Stimulated activated CD8-positive, alpha-beta memory T cell treated with anti-CD3 and anti-CD28 coated beads, Interleukin-15, amount 100 ng/mL, for 24 hours (primary cell): ENCODE results near the gene GNS.
"Not testable (repeated sequence)": the region's sequence is repeated elsewhere in the genome, so short reads cannot be mapped to it uniquely, and the experiment has no call there.

Source experiments
- DNase-seq: peaks from one replicate; pipeline ENCODE4 v3.0.0-alpha.2; 2020; ENCODE audit warnings: low read depth

The GNS gene

GRCh38 chr12:64695550-64695949, 63.7 kb downstream of the GNS start:
- no peak for DNase-seq

GRCh38 chr12:64694130-64695040, 64.8 kb downstream of the GNS start:
- DNase-seq, result no peak

- DNase-seq, result no peak
Measured at GRCh38 chr12:64691795-64692583, 67.2 kb downstream of the GNS start.

GRCh38 chr12:64691227-64691794, 67.9 kb downstream of the GNS start:
- no peak for DNase-seq

- not testable (repeated sequence) for DNase-seq
Measured at GRCh38 chr12:64690236-64690635, 69.0 kb downstream of the GNS start.

- no peak for DNase-seq
Measured at GRCh38 chr12:64688715-64689114, 70.5 kb downstream of the GNS start.

- DNase-seq, result no peak
Measured at GRCh38 chr12:64688219-64688618, 71.0 kb downstream of the GNS start.

GRCh38 chr12:64687816-64688215, 71.4 kb downstream of the GNS start:
- DNase-seq, result no peak

- no peak for DNase-seq
Measured at GRCh38 chr12:64685605-64686004, 73.6 kb downstream of the GNS start.

GRCh38 chr12:64685050-64685449, 74.2 kb downstream of the GNS start:
- no peak for DNase-seq

GRCh38 chr12:64683816-64684543, 75.2 kb downstream of the GNS start:
- DNase-seq, result no peak

GRCh38 chr12:64682572-64683277, 76.5 kb downstream of the GNS start:
- DNase-seq, result no peak

GRCh38 chr12:64681200-64682052, 77.8 kb downstream of the GNS start:
- no peak for DNase-seq

GRCh38 chr12:64680235-64680634, 79.0 kb downstream of the GNS start:
- no peak for DNase-seq

- DNase-seq, result no peak
Measured at GRCh38 chr12:64679487-64680001, 79.7 kb downstream of the GNS start.

- DNase-seq, result no peak
Measured at GRCh38 chr12:64678835-64679234, 80.4 kb downstream of the GNS start.

- DNase-seq, result no peak
Measured at GRCh38 chr12:64678248-64678647, 81.0 kb downstream of the GNS start.

GRCh38 chr12:64675795-64676194, 83.4 kb downstream of the GNS start:
- DNase-seq, result no peak

GRCh38 chr12:64674367-64674922, 84.8 kb downstream of the GNS start:
- no peak for DNase-seq
